Kidney (tissue), 14 donors: ENCODE data around the gene SUPT5H. TPM values are rescaled to one million over a fixed set of nuclear protein-coding genes. Genes with fewer than 3 reads are reported as not detected.
A peak's percentile ranks its signal among the peaks of the same experiment; 100 is the strongest.

ENCODE experiments used
- DNase-seq, 5 donors: peaks; one replicate each; pipeline ENCODE4 v3.0.0-alpha.2; 2013 to 2020
- FAIRE-seq: peaks from 2 replicates; lab custom pipeline; 2012; peaks lifted over from hg19 to GRCh38; lab: Jason Lieb, UNC
- H3K27ac ChIP-seq, 2 donors: one replicate each; pipeline ENCODE4 v1.7.0; 2013; ENCODE audit warnings: low read depth in 2 of 2, low read length in 2 of 2, inconsistent platforms in 1 of 2
- H3K27me3 ChIP-seq: one replicate; pipeline ENCODE4 v1.7.1; 2013; ENCODE audit warnings: low read length, inconsistent platforms; ENCODE audit not compliant: control insufficient read depth, insufficient read depth
- H3K36me3 ChIP-seq, 3 donors: one replicate each; pipeline versions ENCODE4 v1.7.0 to v1.7.1; 2013; ENCODE audit warnings: low read length in 3 of 3, control low read depth in 1 of 3, inconsistent platforms in 1 of 3; ENCODE audit not compliant: insufficient read depth in 3 of 3, control insufficient read depth in 2 of 3
- H3K4me1 ChIP-seq, 3 donors: one replicate each; pipeline versions ENCODE4 v1.7.0 to v1.7.1; 2013; ENCODE audit warnings: low read length in 3 of 3, inconsistent platforms in 1 of 3, low read depth in 1 of 3; ENCODE audit not compliant: control insufficient read depth in 2 of 3, insufficient read depth in 2 of 3
- H3K4me3 ChIP-seq, 3 donors: one replicate each; pipeline versions ENCODE4 v1.7.0 to v1.8.1; 2013; ENCODE audit warnings: low read length in 3 of 3, control low read depth in 1 of 3, inconsistent platforms in 1 of 3
- H3K9ac ChIP-seq, 3 donors: one replicate each; pipeline versions ENCODE4 v1.7.0 to v1.7.1; 2013; ENCODE audit warnings: low read length in 3 of 3, control low read depth in 1 of 3, inconsistent platforms in 1 of 3
- H3K9me3 ChIP-seq, 3 donors: one replicate each; pipeline versions ENCODE4 v1.7.0 to v1.7.1; 2013; ENCODE audit warnings: low read length in 3 of 3, control low read depth in 1 of 3, inconsistent platforms in 1 of 3; ENCODE audit not compliant: control insufficient read depth in 2 of 3, insufficient read depth in 1 of 3
- CTCF ChIP-seq: IDR thresholded peaks from 3 replicates; pipeline ENCODE4 v1.5.1; 2012; ENCODE audit warnings: mild to moderate bottlenecking, moderate library complexity, borderline replicate concordance; ENCODE audit not compliant: insufficient read depth; ENCODE audit errors: extremely low read depth
- intact Hi-C: fragments of 100-400 bp; cut with DNase I; formaldehyde crosslinking; loops from one replicate; pipeline ENCODE4 v1.11.1; 2022
- polyA plus RNA-seq: library from polyadenylated mRNA; stranded (reverse); fragments of 350-450 nt; fragmentation: Illumina TruSeq; extraction: RNeasy Lipid Tissue Mini Kit (QIAGEN cat#74804); gene quantifications from one replicate; pipeline ENCODE4 v1.2.3, GENCODE V29; 2014; ENCODE audit warnings: low read depth, low replicate concordance; ENCODE audit not compliant: insufficient read depth
- total RNA-seq: library from RNA; stranded (reverse); fragmentation: NEBNext Ultra II Directional; extraction: Animal tissue kit (Norgen Biotek cat#: 25700); gene quantifications from one replicate; pipeline ENCODE4 v1.2.1, GENCODE V29; 2021
- donor health status: control.
- donor health status: control.
- donor health status: control.
- donor health status: control.
- donor health status: control.
- donor health status: DM: yes; HTN: yes; CAD: no.
- donor health status: Normal renal cell carcinoma (clear cell type).

SUPT5H gene
- total and polyA plus RNA-seq, 2 donors from 2014 or later = 106 to 123 TPM

GRCh38 chr19:39434123-39435076 lies 11.0 kb upstream of the SUPT5H start:
- Histone ChIP-seq H3K27ac (no peak overlapping the region), H3K4me1 (peaks cover 0 to 17% (median 12%) of the 10 kb centered on the region in 3 donors), H3K9me3 (no peaks in the 10 kb centered on the region), H3K9ac (peak overlapping the region in 1 of 3 donors; percentile 94), H3K36me3 (peaks cover 7 to 24% (median 9%) of the 10 kb centered on the region in 3 donors), H3K27me3 (no peaks in the 10 kb centered on the region), H3K4me3 (peak overlapping the region in 2 of 3 donors; percentile 91 to 97)
- no peak for TF ChIP-seq CTCF
- FAIRE-seq (no peak), DNase-seq (no peak)
- intact Hi-C loops = no loop called here

GRCh38 chr19:39435499-39436349 lies 9.7 kb upstream of the SUPT5H start, which contains the start of gene RPS16:
RPS16 (minus strand) TSS chr19:39435949; CDS start chr19:39435895, 54 bp downstream.
- Histone ChIP-seq H3K4me3 (peak within 1 kb of the TSS; percentile 91 to 97 (median 94)), H3K27ac (peak within 1 kb of the TSS; percentile 73 to 77), H3K36me3 (peaks cover 7 to 24% (median 9%) of the 10 kb centered on the region in 3 donors), H3K9me3 (no peaks in the 10 kb centered on the region), H3K4me1 (peaks cover 0 to 17% (median 12%) of the 10 kb centered on the region in 3 donors), H3K9ac (peak within 1 kb of the TSS; percentile 83 to 95 (median 94)), H3K27me3 (no peaks in the 10 kb centered on the region)
- TF ChIP-seq CTCF = no peak
- intact Hi-C loops = no loop called here
- FAIRE-seq (peak; percentile 29), DNase-seq (peak; percentile 99 to 100 (median 99))

GRCh38 chr19:39436350-39436716 lies 9.0 kb upstream of the SUPT5H start:
- Histone ChIP-seq H3K4me1 (peaks cover 0 to 17% (median 12%) of the 10 kb centered on the region in 3 donors), H3K4me3 (peak overlapping the region; percentile 76 to 97 (median 83))
- intact Hi-C loops = no loop called here

More at GRCh38 chr19:39436350-39436716, 9.0 kb upstream of the SUPT5H start:
- no peak for TF ChIP-seq CTCF
- FAIRE-seq (no peak), DNase-seq (no peak)
- Histone ChIP-seq H3K27me3 (no peaks in the 10 kb centered on the region), H3K9me3 (no peaks in the 10 kb centered on the region), H3K36me3 (peaks cover 7 to 24% (median 9%) of the 10 kb centered on the region in 3 donors), H3K9ac (peak overlapping the region; percentile 48 to 85 (median 71)), H3K27ac (peak overlapping the region; percentile 12 to 73)
